Glutamatergic neuron (in vitro differentiated cells): ENCODE data around the gene MAML2. TPM values are rescaled to one million over a fixed set of nuclear protein-coding genes. Genes with fewer than 3 reads are reported as not detected.

Experiments
- DNase-seq: peaks from one replicate; pipeline ENCODE4 v3.0.0; 2022
- H3K27ac Mint-ChIP-seq: one replicate; pipeline ENCODE4 v1.8.0; 2020; ENCODE audit warnings: mild to moderate bottlenecking, mixed read lengths, inconsistent platforms; ENCODE audit not compliant: unreplicated experiment
- H3K27me3 Mint-ChIP-seq: one replicate; pipeline ENCODE4 v1.8.0; 2020; ENCODE audit warnings: mild to moderate bottlenecking, moderate library complexity, mixed read lengths, inconsistent platforms; ENCODE audit not compliant: unreplicated experiment
- H3K36me3 Mint-ChIP-seq: one replicate; pipeline ENCODE4 v1.8.0; 2020; ENCODE audit warnings: mild to moderate bottlenecking, mixed read lengths, inconsistent platforms; ENCODE audit not compliant: unreplicated experiment
- H3K4me1 Mint-ChIP-seq: one replicate; pipeline ENCODE4 v1.8.0; 2020; ENCODE audit warnings: mild to moderate bottlenecking, low read depth, mixed read lengths, inconsistent platforms; ENCODE audit not compliant: unreplicated experiment
- H3K4me3 Mint-ChIP-seq: one replicate; pipeline ENCODE4 v1.8.0; 2020; ENCODE audit warnings: mild to moderate bottlenecking, mixed read lengths, inconsistent platforms; ENCODE audit not compliant: unreplicated experiment
- H3K9me3 Mint-ChIP-seq: one replicate; pipeline ENCODE4 v1.8.0; 2020; ENCODE audit warnings: mild to moderate bottlenecking, moderate library complexity, mixed read lengths, inconsistent platforms; ENCODE audit not compliant: unreplicated experiment
- CTCF ChIP-seq: fragments of 200-600 bp; sonication (generic); IDR thresholded peaks from one replicate; pipeline ENCODE4 v1.5.0; 2021; ENCODE audit not compliant: partially characterized antibody, unreplicated experiment
- total RNA-seq: library from RNA; stranded (reverse); fragmentation: NEBNext Ultra II Directional; extraction: Animal tissue kit (Norgen Biotek cat#: 25700); gene quantifications from one replicate; pipeline ENCODE4 v1.2.1, GENCODE V29; 2021; ENCODE audit not compliant: unreplicated experiment

MAML2 gene
- total RNA-seq, 1 donor from 2014 or later, result 2.1 TPM

- Mint-ChIP-seq H3K4me3 (no peak overlapping the region), H3K27ac (no peak overlapping the region), H3K36me3 (no peaks in the 10 kb centered on the region), H3K4me1 (peaks cover 2% of the 10 kb centered on the region), H3K9me3 (peaks cover 2% of the 10 kb centered on the region), H3K27me3 (no peaks in the 10 kb centered on the region)
- no peak for TF ChIP-seq CTCF
- DNase-seq, result no peak
These were observed 110.9 kb downstream of the MAML2 start for GRCh38 chr11:96232132-96232531.

DNA sequence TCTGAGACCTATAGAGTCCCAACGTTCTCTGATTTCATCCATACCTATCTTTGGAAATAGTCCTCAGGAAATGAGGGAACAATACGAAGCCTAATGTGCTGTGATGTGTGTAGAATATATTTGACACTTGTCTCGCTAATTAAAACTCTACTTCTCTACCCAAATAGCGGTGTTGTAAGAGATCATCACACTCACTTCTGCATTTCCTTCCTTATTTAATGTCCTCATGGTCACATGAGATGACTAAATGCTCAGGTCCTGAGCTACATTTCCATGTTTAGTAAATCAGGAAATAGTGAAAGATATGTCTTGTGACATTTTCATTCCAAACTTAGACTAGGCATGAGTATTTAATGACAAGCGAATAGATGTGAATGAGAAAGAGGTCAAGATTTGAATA is 112.3 kb downstream of the MAML2 start:
- Mint-ChIP-seq H3K9me3 (peaks cover 2% of the 10 kb centered on the region), H3K4me1 (peaks cover 2% of the 10 kb centered on the region), H3K27me3 (no peaks in the 10 kb centered on the region), H3K4me3 (no peak overlapping the region), H3K27ac (no peak overlapping the region), H3K36me3 (no peaks in the 10 kb centered on the region)
- no peak for DNase-seq
- no peak for TF ChIP-seq CTCF

DNA sequence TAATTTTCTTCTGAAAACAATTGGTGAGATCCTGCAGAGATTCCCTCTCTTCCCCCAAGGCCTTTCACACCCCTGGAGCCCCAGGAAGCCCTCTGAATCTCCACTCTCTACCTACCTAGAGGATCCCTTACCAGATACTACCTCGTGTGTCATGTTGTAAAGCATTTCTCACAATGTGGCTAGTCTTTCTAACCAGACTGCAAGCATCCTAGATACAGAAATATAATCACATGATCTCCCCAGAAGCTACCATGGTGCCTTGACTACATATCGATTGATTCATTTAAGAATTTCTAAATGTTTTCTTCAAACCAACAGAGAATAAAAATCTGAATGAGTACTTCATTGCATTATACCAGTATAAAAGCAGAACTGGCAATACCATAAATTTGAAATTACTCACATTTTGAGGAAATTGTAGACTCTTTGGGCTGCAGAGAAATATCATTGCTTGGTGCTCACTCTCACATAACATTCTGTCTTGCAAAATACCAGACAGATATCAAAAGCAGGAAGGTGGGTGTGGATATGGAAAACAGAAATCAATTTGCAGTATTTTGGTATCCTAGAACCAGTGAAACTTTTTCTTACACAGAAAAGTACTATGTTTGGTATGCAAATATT is 113.5 kb downstream of the MAML2 start:
- Mint-ChIP-seq H3K4me3 (no peak overlapping the region), H3K36me3 (no peaks in the 10 kb centered on the region), H3K27me3 (no peaks in the 10 kb centered on the region), H3K4me1 (no peaks in the 10 kb centered on the region), H3K9me3 (peaks cover 2% of the 10 kb centered on the region), H3K27ac (no peak overlapping the region)
- TF ChIP-seq CTCF, result no peak
- DNase-seq, result no peak

DNA sequence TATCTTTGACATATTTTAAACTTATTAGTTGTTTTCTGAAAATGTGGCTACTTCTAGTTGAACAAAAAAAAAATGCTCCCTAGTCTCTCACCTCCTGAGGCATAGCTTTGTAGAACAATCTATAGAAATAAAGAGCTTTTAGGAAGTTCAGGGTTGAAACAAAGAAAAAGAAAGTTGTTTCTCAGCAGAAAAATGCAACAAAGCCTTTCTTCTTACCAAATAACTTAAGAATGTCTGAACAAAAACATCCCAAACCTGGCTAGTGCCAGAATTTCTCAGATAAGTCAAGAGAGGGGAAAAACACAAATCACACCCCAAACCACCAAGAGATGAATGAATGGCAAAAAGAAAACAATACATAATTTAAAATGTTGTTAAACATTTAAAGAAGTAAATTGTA is 114.1 kb downstream of the MAML2 start:
- no peak overlapping the region for H3K27ac Mint-ChIP-seq
- H3K9me3 Mint-ChIP-seq, result peaks cover 2% of the 10 kb centered on the region
- H3K27me3 Mint-ChIP-seq, result no peaks in the 10 kb centered on the region
- H3K4me1 Mint-ChIP-seq, result no peaks in the 10 kb centered on the region
- no peak for TF ChIP-seq CTCF
- H3K36me3 Mint-ChIP-seq, result no peaks in the 10 kb centered on the region
- no peak for DNase-seq
- no peak overlapping the region for H3K4me3 Mint-ChIP-seq

DNA sequence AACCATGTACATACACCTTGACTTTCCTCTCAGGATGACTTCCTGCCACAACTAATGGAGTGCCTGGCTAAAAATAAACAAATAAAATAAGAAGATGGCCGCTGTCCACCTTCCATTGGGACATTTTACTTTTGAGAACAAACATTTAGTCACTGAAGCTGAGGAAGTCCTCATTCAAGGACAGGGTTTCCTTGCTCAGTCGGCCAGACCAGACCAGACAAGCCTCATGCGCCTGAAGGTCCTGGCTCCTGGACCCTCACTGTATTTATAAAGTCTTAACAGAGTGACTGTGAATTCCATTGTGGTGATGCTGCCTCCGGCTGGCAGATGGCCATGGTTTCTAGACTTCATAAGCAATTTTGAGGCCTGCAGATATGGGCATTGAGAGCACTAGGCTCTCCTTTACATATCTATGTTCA is 114.5 kb downstream of the MAML2 start:
- TF ChIP-seq CTCF, result no peak
- Mint-ChIP-seq H3K4me3 (no peak overlapping the region), H3K27ac (no peak overlapping the region)

More for the DNA sequence above, 114.5 kb downstream of the MAML2 start:
- no peaks in the 10 kb centered on the region for H3K4me1 Mint-ChIP-seq
- no peaks in the 10 kb centered on the region for H3K9me3 Mint-ChIP-seq
- no peaks in the 10 kb centered on the region for H3K27me3 Mint-ChIP-seq
- DNase-seq, result no peak
- no peaks in the 10 kb centered on the region for H3K36me3 Mint-ChIP-seq
